NOMO-1 (cell line): ENCODE results near the gene TTC21A.
"Not testable (repeated sequence)": the region's sequence is repeated elsewhere in the genome, so short reads cannot be mapped to it uniquely, and the experiment has no call there.

Source experiments
- DNase-seq, 2 experiments: peaks; one replicate each; lab custom pipeline; 2025; ENCODE audit not compliant: unreplicated experiment in 2 of 2; lab: John Stamatoyannopoulos, UW

TTC21A gene

GRCh38 chr3:39148435-39149058 is 41.1 kb downstream of the TTC21A start:
- peak in 1 of 2 experiments; percentile 49 for DNase-seq

- no peak for DNase-seq
These were observed 41.6 kb downstream of the TTC21A start for GRCh38 chr3:39149059-39149455.

GRCh38 chr3:39149498-39150147 is 42.1 kb downstream of the TTC21A start:
- DNase-seq = no peak

- DNase-seq = no peak
These were observed 42.8 kb downstream of the TTC21A start for GRCh38 chr3:39150148-39150802.

- DNase-seq = peak in 1 of 2 experiments; percentile 7
These were observed 43.5 kb downstream of the TTC21A start for GRCh38 chr3:39150803-39151631.

- no peak for DNase-seq
These were observed 46.4 kb downstream of the TTC21A start for GRCh38 chr3:39153977-39154279.

GRCh38 chr3:39154280-39155021 is 47.0 kb downstream of the TTC21A start:
- no peak for DNase-seq

GRCh38 chr3:39156421-39156820 is 48.9 kb downstream of the TTC21A start:
- DNase-seq = no peak

GRCh38 chr3:39157359-39157758 is 49.9 kb downstream of the TTC21A start:
- no peak for DNase-seq

- DNase-seq = no peak
These were observed 50.8 kb downstream of the TTC21A start for GRCh38 chr3:39158148-39158715.

- DNase-seq = no peak
These were observed 56.9 kb downstream of the TTC21A start for GRCh38 chr3:39164414-39164813.

GRCh38 chr3:39165518-39165917 is 58.0 kb downstream of the TTC21A start:
- no peak for DNase-seq

GRCh38 chr3:39166134-39166710 is 58.7 kb downstream of the TTC21A start:
- DNase-seq = no peak

- DNase-seq = peak; percentile 25 to 81
These were observed 59.6 kb downstream of the TTC21A start for GRCh38 chr3:39166932-39167532.

GRCh38 chr3:39168156-39168780 is 60.8 kb downstream of the TTC21A start:
- no peak for DNase-seq

- DNase-seq = no peak
These were observed 62.2 kb downstream of the TTC21A start for GRCh38 chr3:39169712-39170111.

- no peak for DNase-seq
These were observed 63.0 kb downstream of the TTC21A start for GRCh38 chr3:39170461-39170860.

- not testable (repeated sequence) for DNase-seq
These were observed 63.4 kb downstream of the TTC21A start for GRCh38 chr3:39170877-39171276.

- no peak for DNase-seq
These were observed 64.4 kb downstream of the TTC21A start for GRCh38 chr3:39171860-39172259.
